Endothelial cell of umbilical vein (primary cell): Measurements from ENCODE around the gene SNX10. TPM values are rescaled to one million over a fixed set of nuclear protein-coding genes. Genes with fewer than 3 reads are reported as not detected.

Source experiments
- BruUV-seq: library from RNA; stranded (reverse); fragments of 400-500 nt; replicated peaks from 2 replicates; lab custom pipeline; 2021; lab: Mats Ljungman, UMichigan
- CTCF ChIA-PET: fragments of 300-600, 350-600 bp; sonication (Branson Sonifier 250); formaldehyde crosslinking; loops from one replicate; lab custom pipeline; 2021; ENCODE audit warnings: antibody characterized with exemption, inconsistent platforms; lab: Charles Lee
- POLR2A ChIA-PET: fragments of 300-600, 350-600 bp; sonication (Branson Sonifier 250); formaldehyde crosslinking; loops from one replicate; lab custom pipeline; 2021; ENCODE audit warnings: antibody characterized with exemption, inconsistent platforms; lab: Charles Lee
- DNase-seq: peaks from one replicate; pipeline ENCODE4 v3.0.0-alpha.2; 2011; ENCODE audit warnings: low read depth, low spot score
- FAIRE-seq: peaks from 2 replicates; lab custom pipeline; 2011; peaks lifted over from hg19 to GRCh38; lab: Jason Lieb, UNC
- H2AFZ ChIP-seq: 2 replicates; pipeline ENCODE4 v1.6.0; 2012; ENCODE audit warnings: low read depth, low read length, control low read depth, inconsistent platforms
- H3K27ac ChIP-seq: 2 replicates; pipeline ENCODE4 v1.5.1; 2011; ENCODE audit warnings: low read depth, mild to moderate bottlenecking, control low read depth, low read length, moderate library complexity; ENCODE audit not compliant: insufficient read depth
- H3K27me3 ChIP-seq, 2 experiments: 2 replicates each; pipeline versions ENCODE4 v1.6.0 to v1.6.1; 2011; ENCODE audit warnings: low read length in 2 of 2, mixed read lengths in 1 of 2; ENCODE audit not compliant: control insufficient read depth in 2 of 2, insufficient read depth in 2 of 2
- H3K36me3 ChIP-seq, 2 experiments: 2 replicates in 1 of 2; 3 replicates in 1 of 2; pipeline ENCODE4 v1.5.1; 2011; ENCODE audit warnings: low read length in 2 of 2, mild to moderate bottlenecking in 1 of 2, moderate library complexity in 1 of 2; ENCODE audit not compliant: control insufficient read depth in 2 of 2, insufficient read depth in 2 of 2; ENCODE audit errors: extremely low read depth in 1 of 2
- H3K4me1 ChIP-seq: 3 replicates; pipeline ENCODE4 v1.5.1; 2011; ENCODE audit warnings: mild to moderate bottlenecking, low read length; ENCODE audit not compliant: control insufficient read depth, insufficient read depth; ENCODE audit errors: extremely low read depth
- H3K4me2 ChIP-seq: 2 replicates; pipeline ENCODE4 v1.6.1; 2011; ENCODE audit warnings: low read length, control low read depth, mixed read lengths; ENCODE audit not compliant: insufficient read depth
- H3K4me3 ChIP-seq, 3 experiments: fragments of 200-600 bp in 1 of 3; sonication (generic), shearing (Covaris generic) in 1 of 3; replicated peaks in 1 of 3; 2 replicates each; pipeline ENCODE4 v1.5.1; 2011 to 2016; ENCODE audit warnings: control low read depth in 3 of 3, low read length in 3 of 3, mild to moderate bottlenecking in 2 of 3, inconsistent platforms in 1 of 3, low read depth in 1 of 3, moderate library complexity in 1 of 3; ENCODE audit not compliant: insufficient read depth in 1 of 3
- H3K79me2 ChIP-seq: 2 replicates; pipeline ENCODE4 v1.6.0; 2012; ENCODE audit warnings: low read length, inconsistent platforms; ENCODE audit not compliant: control insufficient read depth, insufficient read depth
- H3K9ac ChIP-seq: replicated peaks from 2 replicates; pipeline ENCODE3; 2011; ENCODE audit warnings: low read length, control low read depth; ENCODE audit not compliant: insufficient read depth; ENCODE audit errors: extremely low read depth
- H3K9me1 ChIP-seq: replicated peaks from 3 replicates; pipeline ENCODE4 v1.6.0; 2011; ENCODE audit warnings: mild to moderate bottlenecking, low read length; ENCODE audit not compliant: control insufficient read depth, insufficient read depth; ENCODE audit errors: extremely low read depth
- H3K9me3 ChIP-seq: replicated peaks from 2 replicates; pipeline ENCODE4 v1.5.1; 2012; ENCODE audit warnings: low read length, inconsistent platforms; ENCODE audit not compliant: control insufficient read depth, insufficient read depth
- H4K20me1 ChIP-seq: replicated peaks from 2 replicates; pipeline ENCODE3; 2011; ENCODE audit warnings: mild to moderate bottlenecking, low read length; ENCODE audit not compliant: control insufficient read depth, insufficient read depth; ENCODE audit errors: extremely low read depth
- EZH2 ChIP-seq: IDR thresholded peaks from 2 replicates; pipeline ENCODE4 v1.6.1; 2012; ENCODE audit warnings: borderline replicate concordance, low read depth, mild to moderate bottlenecking, moderate library complexity, low read length, inconsistent platforms; ENCODE audit not compliant: severe bottlenecking
- FOS ChIP-seq: IDR thresholded peaks from 2 replicates; pipeline ENCODE4 v1.6.1; 2011; ENCODE audit warnings: mild to moderate bottlenecking, low read length, moderate library complexity, borderline replicate concordance; ENCODE audit not compliant: insufficient read depth
- GATA2 ChIP-seq: IDR thresholded peaks from 2 replicates; pipeline ENCODE4 v1.7.0; 2011; ENCODE audit warnings: low read depth, mild to moderate bottlenecking, moderate library complexity, mixed read lengths, low read length; ENCODE audit not compliant: insufficient read length, insufficient read depth
- JUN ChIP-seq: IDR thresholded peaks from 2 replicates; pipeline ENCODE4 v1.6.1; 2011; ENCODE audit warnings: borderline replicate concordance, low read depth; ENCODE audit not compliant: insufficient read length, insufficient read depth
- MYC ChIP-seq: IDR thresholded peaks from one replicate; pipeline ENCODE4 v1.6.1; 2011; ENCODE audit warnings: mild to moderate bottlenecking, low read depth, low read length
- POLR2A ChIP-seq: IDR thresholded peaks from 2 replicates; pipeline ENCODE4 v1.6.1; 2012; ENCODE audit warnings: low read depth, mild to moderate bottlenecking, control low read depth, low read length
- POLR2AphosphoS5 ChIP-seq: IDR thresholded peaks from 2 replicates; pipeline ENCODE4 v1.6.1; 2012; ENCODE audit warnings: low read depth, mild to moderate bottlenecking, control low read depth, low read length, moderate library complexity; ENCODE audit not compliant: insufficient read depth
- dilution Hi-C: fragments of 300-500 bp; cut with MboI; formaldehyde crosslinking; loops from one replicate; pipeline ENCODE4 v1.15.0; 2019; ENCODE audit warnings: low sequenced_read_pairs; ENCODE audit not compliant: extremely low pct_ligation_motif_present
- intact Hi-C: fragments of 100-400 bp; cut with micrococcal nuclease; formaldehyde crosslinking; loops from one replicate; pipeline ENCODE4 v1.10.0; 2022
- polyA plus RNA-seq, 4 experiments: library from polyadenylated mRNA; depleted of rRNA in 3 of 4; stranded (reverse) in 3 of 4; unstranded in 1 of 4; fragments of >200 nt; gene quantifications; 2 replicates each; pipeline versions ENCODE4 v1.2.1 to v1.2.3, GENCODE V29; 2011 to 2012; ENCODE audit warnings: missing spikeins in 1 of 4
- total RNA-seq: library from RNA; stranded (reverse); gene quantifications from 2 replicates; pipeline ENCODE4 v1.2.3, GENCODE V29; 2021
- TF ChIP-seq, protein P1 (sequence below), 2 donors: IDR thresholded peaks; 1 replicate in 1 of 2; 2 replicates in 1 of 2; pipeline ENCODE4 v1.5.1; 2011; ENCODE audit warnings: low read length in 2 of 2, mild to moderate bottlenecking in 2 of 2, moderate library complexity in 2 of 2, control low read depth in 1 of 2, inconsistent platforms in 1 of 2, low read depth in 1 of 2; ENCODE audit not compliant: insufficient read depth in 1 of 2; ENCODE audit errors: extremely low read depth in 1 of 2
- TF ChIP-seq, protein P2 (sequence below): IDR thresholded peaks from 2 replicates; pipeline ENCODE4 v1.6.1; 2011; ENCODE audit not compliant: insufficient read depth, insufficient read length

The SNX10 gene
- total and polyA plus RNA-seq, 2 donors (not counting 3 experiments of a cell fraction or from before 2014, with no cell fraction given), result 0.25 to 0.80 TPM

GRCh38 chr7:26368542-26368941, 76.9 kb downstream of the SNX10 start:
- ChIA-PET POLR2A (interaction anchor here (1.4 kb wide), 1 partner anchor 169 kb away, joined by 3 read pairs; no protein-coding TSS in a partner anchor), CTCF (interaction anchor here (0.9 to 2.9 kb wide), 39 partner anchors 9 to 818 kb away, joined by 3 to 345 read pairs (median 10); partner anchors contain the start of genes HNRNPA2B1, HOXA5 and HOXA9)
- Histone ChIP-seq H3K79me2 (no peaks in the 10 kb centered on the region), H3K4me1 (peaks cover 34% of the 10 kb centered on the region), H3K9me1 (no peaks in the 10 kb centered on the region), H3K27ac (no peak overlapping the region), H3K4me2 (no peak overlapping the region), H4K20me1 (no peaks in the 10 kb centered on the region), H2AFZ (no peak overlapping the region), H3K9ac (no peak overlapping the region), H3K4me3 (no peak overlapping the region), H3K36me3 (no peaks in the 10 kb centered on the region), H3K27me3 (no peaks in the 10 kb centered on the region), H3K9me3 (no peaks in the 10 kb centered on the region)
- no peak for TF ChIP-seq POLR2A
- no peak for TF ChIP-seq FOS
- no peak for TF ChIP-seq GATA2
- TF ChIP-seq, protein P1, sequence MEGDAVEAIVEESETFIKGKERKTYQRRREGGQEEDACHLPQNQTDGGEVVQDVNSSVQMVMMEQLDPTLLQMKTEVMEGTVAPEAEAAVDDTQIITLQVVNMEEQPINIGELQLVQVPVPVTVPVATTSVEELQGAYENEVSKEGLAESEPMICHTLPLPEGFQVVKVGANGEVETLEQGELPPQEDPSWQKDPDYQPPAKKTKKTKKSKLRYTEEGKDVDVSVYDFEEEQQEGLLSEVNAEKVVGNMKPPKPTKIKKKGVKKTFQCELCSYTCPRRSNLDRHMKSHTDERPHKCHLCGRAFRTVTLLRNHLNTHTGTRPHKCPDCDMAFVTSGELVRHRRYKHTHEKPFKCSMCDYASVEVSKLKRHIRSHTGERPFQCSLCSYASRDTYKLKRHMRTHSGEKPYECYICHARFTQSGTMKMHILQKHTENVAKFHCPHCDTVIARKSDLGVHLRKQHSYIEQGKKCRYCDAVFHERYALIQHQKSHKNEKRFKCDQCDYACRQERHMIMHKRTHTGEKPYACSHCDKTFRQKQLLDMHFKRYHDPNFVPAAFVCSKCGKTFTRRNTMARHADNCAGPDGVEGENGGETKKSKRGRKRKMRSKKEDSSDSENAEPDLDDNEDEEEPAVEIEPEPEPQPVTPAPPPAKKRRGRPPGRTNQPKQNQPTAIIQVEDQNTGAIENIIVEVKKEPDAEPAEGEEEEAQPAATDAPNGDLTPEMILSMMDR (IDR thresholded peaks at IDR 0.05; ENCODE audit: extremely low read depth in 1 of 2, insufficient read depth in 1 of 2, low read depth in 1 of 2, low read length in 2 of 2), result no peak
- no peak for TF ChIP-seq EZH2
- TF ChIP-seq, protein P2, sequence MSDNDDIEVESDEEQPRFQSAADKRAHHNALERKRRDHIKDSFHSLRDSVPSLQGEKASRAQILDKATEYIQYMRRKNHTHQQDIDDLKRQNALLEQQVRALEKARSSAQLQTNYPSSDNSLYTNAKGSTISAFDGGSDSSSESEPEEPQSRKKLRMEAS, result no peak
- TF ChIP-seq JUN, result no peak
- no peak for TF ChIP-seq MYC
- no peak for TF ChIP-seq POLR2AphosphoS5
- dilution Hi-C loops, result no loop called here
- DNase-seq, result peak; percentile 40
- FAIRE-seq, result no peak
- intact Hi-C loops, result loop anchor here (5.0 kb wide), 2 partner anchors 91 to 216 kb away; partner anchors contain the start of gene NFE2L3
- BruUV-seq, result no TSS peak
